Spleen (tissue), 11 donors: ENCODE data around the gene ADORA1. TPM values are rescaled to one million over a fixed set of nuclear protein-coding genes. Genes with fewer than 3 reads are reported as not detected.

Source experiments
- DNase-seq: peaks from one replicate; pipeline ENCODE4 v3.0.0-alpha.2; 2020
- H3K27ac ChIP-seq, 8 donors: fragments of 200-600 bp; sonication (generic) in 7 of 8; 1 replicate in 4 of 8; 2 replicates in 4 of 8; pipeline versions ENCODE4 v1.5.0 to v1.8.0; 2016 to 2021; ENCODE audit warnings: inconsistent platforms in 4 of 8, mild to moderate bottlenecking in 4 of 8, moderate library complexity in 1 of 8
- H3K27me3 ChIP-seq, 7 donors: fragments of 200-600 bp; sonication (generic) in 6 of 7; replicated peaks in 1 of 7; 1 replicate in 4 of 7; 2 replicates in 3 of 7; pipeline versions ENCODE4 v1.5.0 to v1.8.0; 2016 to 2021; ENCODE audit warnings: inconsistent platforms in 3 of 7, mild to moderate bottlenecking in 1 of 7
- H3K36me3 ChIP-seq, 6 donors: fragments of 200-600 bp; sonication (generic) in 5 of 6; 1 replicate in 4 of 6; 2 replicates in 2 of 6; pipeline versions ENCODE4 v1.5.0 to v1.8.0; 2016 to 2021; ENCODE audit warnings: inconsistent platforms in 2 of 6
- H3K4me1 ChIP-seq, 6 donors: fragments of 200-600 bp; sonication (generic) in 5 of 6; 1 replicate in 3 of 6; 2 replicates in 3 of 6; pipeline versions ENCODE4 v1.5.0 to v1.8.0; 2016 to 2021; ENCODE audit warnings: inconsistent platforms in 3 of 6
- H3K4me3 ChIP-seq, 8 donors: fragments of 200-600 bp; sonication (generic) in 7 of 8; 1 replicate in 4 of 8; 2 replicates in 4 of 8; pipeline versions ENCODE4 v1.5.0 to v1.8.0; 2016 to 2021; ENCODE audit warnings: inconsistent platforms in 4 of 8, mild to moderate bottlenecking in 4 of 8, moderate library complexity in 2 of 8
- H3K9me3 ChIP-seq, 8 donors: fragments of 200-600 bp; sonication (generic) in 7 of 8; 1 replicate in 4 of 8; 2 replicates in 4 of 8; pipeline versions ENCODE4 v1.5.0 to v1.8.0; 2016 to 2021; ENCODE audit warnings: inconsistent platforms in 4 of 8
- CTCF ChIP-seq, 11 experiments: fragments of 200-600 bp in 7 of 11; fragments of 450-650 bp in 4 of 11; sonication (generic) in 4 of 11; IDR thresholded peaks in 8 of 11; conservative IDR thresholded peaks in 3 of 11; 1 replicate in 7 of 11; 2 replicates in 4 of 11; pipeline versions ENCODE4 v1.4.0 to v1.8.0; 2016 to 2021; ENCODE audit warnings: antibody characterized with exemption in 11 of 11, inconsistent platforms in 4 of 11, mild to moderate bottlenecking in 1 of 11
- POLR2A ChIP-seq, 3 donors: fragments of 450-650 bp; IDR thresholded peaks; one replicate each; pipeline ENCODE4 v1.5.1; 2017; ENCODE audit warnings: antibody characterized with exemption in 3 of 3, mild to moderate bottlenecking in 1 of 3
- POLR2AphosphoS5 ChIP-seq, 3 donors: sonication (generic); formaldehyde crosslinking; IDR thresholded peaks; one replicate each; pipeline ENCODE4 v1.5.1; 2017; ENCODE audit warnings: antibody characterized with exemption in 3 of 3
- WGBS, 5 donors: extraction: QIAGEN DNeasy Blood & Tissue Kit in 3 of 5; methylation state at CpG; one replicate each; pipeline versions ENCODE4 v1.1.5 to v1.1.7; 2013 to 2018; 5-methylcytosine and 5-hydroxymethylcytosine counted together
- intact Hi-C: fragments of 100-400 bp; cut with DNase I; formaldehyde crosslinking; loops from one replicate; pipeline ENCODE4 v1.15.0; 2023; ENCODE audit warnings: low total_unique reads
- polyA plus RNA-seq, 3 donors: library from polyadenylated mRNA; stranded (reverse); fragments of 200-250 nt; gene quantifications; one replicate each; pipeline ENCODE4 v1.2.1, GENCODE V29; 2013
- total RNA-seq, 7 donors: library from RNA; depleted of rRNA in 3 of 7; stranded (reverse); fragments of >200 nt in 3 of 7; fragmentation: NEBNext Ultra II Directional in 4 of 7; extraction: Animal tissue kit (Norgen Biotek cat#: 25700) in 4 of 7; gene quantifications; one replicate each; pipeline versions ENCODE4 v1.1.0 to v1.2.1, GENCODE V29; 2016 to 2021
- donor health status: healthy with polysubstance abuse.
- donor health status: DM: no; HTN: no; CAD: no; lungs with moderate emphysema.
- donor health status: DM: no; HTN: no; CAD: no.
- donor health status: Bipolar disorder and iron deficiency.
- donor health status: healthy.
- donor health status: DM: no; HTN: no; CAD: no.
- donor health status: DM: yes; HTN: yes; CAD: no.

Gene ADORA1
- total and polyA plus RNA-seq, 10 donors: 0.37 to 13.5 (median 5.3) TPM

DNA sequence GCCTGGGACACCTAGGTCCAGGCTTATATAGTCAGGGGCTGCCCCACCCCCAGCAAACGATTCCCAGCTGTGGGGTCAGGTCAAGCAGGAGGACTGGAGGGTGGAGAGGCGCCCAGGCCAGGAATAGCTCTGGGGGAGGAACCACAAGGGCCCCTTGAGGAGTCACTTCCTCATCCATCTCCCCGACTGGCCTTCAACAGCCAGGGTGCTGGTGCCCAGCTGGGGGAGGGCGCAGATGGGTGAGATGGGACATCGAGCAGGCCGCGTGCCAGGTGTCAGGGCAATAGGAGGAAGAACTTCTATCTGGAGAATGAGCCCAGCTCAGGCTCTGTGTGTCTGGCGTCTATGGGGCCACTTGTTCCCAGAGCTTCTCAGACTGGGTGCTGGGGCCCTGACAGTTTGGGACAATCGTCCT is 48.3 kb downstream of the ADORA1 start:
- peak overlapping the region in 1 of 8 donors; percentile 2 for H3K27ac ChIP-seq
- no peaks in the 10 kb centered on the region for H3K9me3 ChIP-seq
- no peak overlapping the region for H3K4me3 ChIP-seq
- intact Hi-C loops: no loop called here
- WGBS, 5 donors: 29 to 50% (median 35%) methylated on average over 7 to 9 of the region's 9 CpGs
- TF ChIP-seq CTCF (IDR thresholded peaks at IDR 0.05 in 8 of 11, conservative IDR thresholded peaks at IDR 0.05 in 3 of 11) (no peak), POLR2AphosphoS5 (IDR thresholded peaks at IDR 0.05) (peak in 1 of 3 donors; percentile 64)
- peak; percentile 74 for DNase-seq
- peaks cover 0 to 52% (median 0%) of the 10 kb centered on the region in 7 donors for H3K27me3 ChIP-seq
- H3K36me3 ChIP-seq: peaks cover 0 to 11% (median 0%) of the 10 kb centered on the region in 6 donors
- peaks cover 0 to 59% (median 19%) of the 10 kb centered on the region in 6 donors for H3K4me1 ChIP-seq

- WGBS, 5 donors: 83 to 94% (median 93%) methylated on average over 8 to 9 of the region's 9 CpGs
- no peaks in the 10 kb centered on the region for H3K9me3 ChIP-seq
- peaks cover 0 to 57% (median 0%) of the 10 kb centered on the region in 7 donors for H3K27me3 ChIP-seq
- peaks cover 0 to 11% (median 0%) of the 10 kb centered on the region in 6 donors for H3K36me3 ChIP-seq
- no peak overlapping the region for H3K4me3 ChIP-seq
- DNase-seq: peak; percentile 22
- intact Hi-C loops: no loop called here
- H3K27ac ChIP-seq: peak overlapping the region in 1 of 8 donors; percentile 2
- TF ChIP-seq POLR2A (IDR thresholded peaks at IDR 0.05): no peak
- no peak for TF ChIP-seq POLR2AphosphoS5 (IDR thresholded peaks at IDR 0.05)
- no peak for TF ChIP-seq CTCF (IDR thresholded peaks at IDR 0.05 in 8 of 11, conservative IDR thresholded peaks at IDR 0.05 in 3 of 11)
- peaks cover 0 to 59% (median 19%) of the 10 kb centered on the region in 6 donors for H3K4me1 ChIP-seq
Observed at GRCh38 chr1:203176273-203177035, 48.9 kb downstream of the ADORA1 start.

DNA sequence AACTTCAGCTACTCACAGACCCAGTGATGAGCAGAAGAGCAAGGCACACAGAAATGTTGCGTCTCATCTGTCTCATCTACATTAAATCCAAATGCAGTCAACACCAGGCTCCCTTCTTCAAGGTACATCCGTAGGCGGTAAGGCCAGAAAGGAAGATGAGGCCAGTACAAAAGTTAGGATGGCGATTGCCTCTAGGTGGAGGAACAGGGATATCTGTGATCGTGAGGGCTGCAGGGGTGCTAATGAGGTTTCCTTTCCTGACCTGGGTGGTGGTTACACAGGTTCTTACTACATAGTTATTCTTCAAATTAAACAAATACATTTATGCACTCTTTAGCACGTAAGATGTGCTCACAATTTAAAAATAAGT is 49.5 kb downstream of the ADORA1 start:
- H3K27me3 ChIP-seq: peaks cover 0 to 57% (median 0%) of the 10 kb centered on the region in 7 donors
- intact Hi-C loops: no loop called here
- WGBS, 5 donors: 83 to 90% (median 87%) methylated on average over 6 of the region's 6 CpGs
- DNase-seq: peak; percentile 6
- peaks cover 0 to 59% (median 19%) of the 10 kb centered on the region in 6 donors for H3K4me1 ChIP-seq
- H3K4me3 ChIP-seq: no peak overlapping the region
- H3K27ac ChIP-seq: peak overlapping the region in 1 of 8 donors; percentile 22
- peaks cover 0 to 11% (median 0%) of the 10 kb centered on the region in 6 donors for H3K36me3 ChIP-seq
- no peak for TF ChIP-seq POLR2AphosphoS5 (IDR thresholded peaks at IDR 0.05)
- TF ChIP-seq CTCF (IDR thresholded peaks at IDR 0.05 in 8 of 11, conservative IDR thresholded peaks at IDR 0.05 in 3 of 11): no peak
- no peak for TF ChIP-seq POLR2A (IDR thresholded peaks at IDR 0.05)
- H3K9me3 ChIP-seq: no peaks in the 10 kb centered on the region

- intact Hi-C loops: no loop called here
- H3K4me1 ChIP-seq: peaks cover 0 to 59% (median 19%) of the 10 kb centered on the region in 6 donors
- H3K27ac ChIP-seq: peak overlapping the region in 3 of 8 donors; percentile 18 to 25 (median 22)
Observed at GRCh38 chr1:203177470-203178039, 50.0 kb downstream of the ADORA1 start.

More at GRCh38 chr1:203177470-203178039, 50.0 kb downstream of the ADORA1 start:
- TF ChIP-seq POLR2A (IDR thresholded peaks at IDR 0.05) (no peak), CTCF (IDR thresholded peaks at IDR 0.05 in 8 of 11, conservative IDR thresholded peaks at IDR 0.05 in 3 of 11) (no peak), POLR2AphosphoS5 (IDR thresholded peaks at IDR 0.05) (no peak)
- H3K4me3 ChIP-seq: no peak overlapping the region
- H3K27me3 ChIP-seq: peaks cover 0 to 52% (median 0%) of the 10 kb centered on the region in 7 donors
- 48 to 63% (median 57%) methylated on average over 6 to 9 of the region's 9 CpGs for WGBS, 5 donors
- peak; percentile 61 for DNase-seq
- no peaks in the 10 kb centered on the region for H3K9me3 ChIP-seq
- H3K36me3 ChIP-seq: peaks cover 0 to 11% (median 0%) of the 10 kb centered on the region in 6 donors
